Panc1 (cell line): Measurements from ENCODE around the gene EFNB1.

Experiments
- CTCF ChIP-seq: fragments of 450-650 bp; IDR thresholded peaks from 2 replicates; pipeline ENCODE4 v1.5.1; 2017; ENCODE audit warnings: mild to moderate bottlenecking
- TCF7L2 ChIP-seq: IDR thresholded peaks from 2 replicates; pipeline ENCODE4 v1.6.1; 2011; ENCODE audit warnings: mild to moderate bottlenecking, low read depth, low read length, inconsistent platforms

- TF ChIP-seq CTCF: no peak
- TF ChIP-seq TCF7L2: no peak
These were observed 18.4 kb downstream of the EFNB1 start for GRCh38 chrX:68847172-68847571.
